ENCODE data around the gene KRTAP4-4. TPM values are rescaled to one million over a fixed set of nuclear protein-coding genes. Genes with fewer than 3 reads are reported as not detected.

Gene KRTAP4-4
- total and polyA plus RNA-seq, 2 of the 4 experiments (the other 2 are of a cell fraction) = not detected

- no peak overlapping the region for H4K8ac ChIP-seq (ENCODE audit: low read depth in 2 of 2, low read length in 2 of 2)
- BruUV-seq (replicated peaks) = no TSS peak
- H3K23ac ChIP-seq (ENCODE audit: low read depth, low read length) = no peak overlapping the region
- intact Hi-C loops (cut with micrococcal nuclease) (no loop called here), dilution Hi-C loops (cut with HindIII; ENCODE audit: low sequenced_read_pairs, unreplicated experiment) (no loop called here), in situ Hi-C loops (cut with MboI; ENCODE audit: low sequenced_read_pairs) (no loop called here)
- H3K27ac ChIP-seq (ENCODE audit: insufficient read depth, low read length) = no peak overlapping the region
- POLR2A ChIA-PET (ENCODE audit: unreplicated experiment) = no interaction called here
- no peak overlapping the region; the same call in 1 of the 2 replicates for H4K5ac ChIP-seq (ENCODE audit: low read depth, low read length)
- no peak for DNase-seq
- no peaks in the 10 kb centered on the region for H3K9me1 ChIP-seq (ENCODE audit: insufficient read depth, low read length)
- H2BK20ac ChIP-seq (ENCODE audit: low read depth, low read length) = peak overlapping the region; percentile 32; the same call in 1 of the 2 replicates
- H3K4ac ChIP-seq (ENCODE audit: low read depth, low read length) = no peak overlapping the region
- H3K9me3 ChIP-seq (ENCODE audit: control insufficient read depth, insufficient read depth, low read length) = peaks cover 5% of the 10 kb centered on the region
- H3K36me3 ChIP-seq (ENCODE audit: control insufficient read depth, insufficient read depth, low read length) = no peaks in the 10 kb centered on the region
- no peak overlapping the region for H3K4me2 ChIP-seq (ENCODE audit: low read depth, low read length)
- H3K79me1 ChIP-seq (ENCODE audit: low read depth in 1 of 2, low read length in 2 of 2) = no peaks in the 10 kb centered on the region
- TF ChIP-seq MAFK (IDR thresholded peaks at IDR 0.05; ENCODE audit: low read depth, low read length) (no peak), FOS (IDR thresholded peaks at IDR 0.05; ENCODE audit: low read depth, low read length) (no peak), RCOR1 (IDR thresholded peaks at IDR 0.05; ENCODE audit: insufficient replicate concordance, low read length) (no peak), ELK1 (IDR thresholded peaks at IDR 0.05; ENCODE audit: borderline replicate concordance, low read depth, low read length) (no peak), POLR2A (IDR thresholded peaks at IDR 0.05; ENCODE audit: low read depth, low read length) (no peak), CTCF (conservative IDR thresholded peaks at IDR 0.05; ENCODE audit: low read depth, low read length) (no peak), RAD21 (IDR thresholded peaks at IDR 0.05; ENCODE audit: low read length) (no peak), MAZ (IDR thresholded peaks at IDR 0.05; ENCODE audit: borderline replicate concordance, low read depth, low read length) (no peak), RFX5 (IDR thresholded peaks at IDR 0.05; ENCODE audit: low read depth, low read length) (no peak), CEBPB (IDR thresholded peaks at IDR 0.05; ENCODE audit: low read depth, low read length) (no peak), USF2 (IDR thresholded peaks at IDR 0.05; ENCODE audit: low read depth, low read length) (no peak), SMC3 (IDR thresholded peaks at IDR 0.05; ENCODE audit: low read depth, low read length) (no peak), MXI1 (IDR thresholded peaks at IDR 0.05; ENCODE audit: borderline replicate concordance, low read depth, low read length) (no peak), NFE2L2 (IDR thresholded peaks at IDR 0.05; ENCODE audit: low read depth, low read length) (no peak), BHLHE40 (IDR thresholded peaks at IDR 0.05; ENCODE audit: low read depth, low read length) (no peak), CHD1 (IDR thresholded peaks at IDR 0.05; ENCODE audit: low read depth, low read length) (no peak)
- H2AK5ac ChIP-seq (ENCODE audit: low read depth, low read length) = no peak overlapping the region
- no peak overlapping the region for H3K18ac ChIP-seq (ENCODE audit: low read depth, low read length)
- no peaks in the 10 kb centered on the region for H4K20me1 ChIP-seq (ENCODE audit: insufficient read depth, low read length)
- H3K4me3 ChIP-seq (ENCODE audit: insufficient read depth, low read depth, low read length) = no peak overlapping the region
- H3K27me3 ChIP-seq (ENCODE audit: control insufficient read depth, insufficient read depth, low read length) = no peaks in the 10 kb centered on the region
- H2BK15ac ChIP-seq (ENCODE audit: low read depth, low read length) = no peak overlapping the region
- H2AK9ac ChIP-seq (replicated peaks; ENCODE audit: low read depth, low read length, poor library complexity) = no peak overlapping the region
- peak overlapping the region; percentile 3; the same call in 1 of the 2 replicates for H2BK120ac ChIP-seq (ENCODE audit: low read depth, low read length)
- CTCF ChIA-PET = no interaction called here
- no peak overlapping the region for H4K91ac ChIP-seq (ENCODE audit: insufficient read depth, low read depth, low read length)
- no peak overlapping the region for H3K14ac ChIP-seq (replicated peaks; ENCODE audit: low read depth, low read length)
- no peak for ATAC-seq (ENCODE audit: low read depth)
- H3K9ac ChIP-seq (ENCODE audit: low read depth, low read length) = no peak overlapping the region
- H3K56ac ChIP-seq (ENCODE audit: extremely low read depth, insufficient read depth, low read length) = no peak overlapping the region
- H2BK5ac ChIP-seq (ENCODE audit: low read depth, low read length, poor library complexity, severe bottlenecking) = no peak overlapping the region
- no peaks in the 10 kb centered on the region; the same call in 1 of the 2 replicates for H3K4me1 ChIP-seq (ENCODE audit: control insufficient read depth, insufficient read depth, low read length)
- H2AFZ ChIP-seq (replicated peaks; ENCODE audit: low read length, poor library complexity) = no peak overlapping the region
These were observed 19.2 kb downstream of the KRTAP4-4 start for GRCh38 chr17:41141361-41141760.
